HG03432 (cell line): ENCODE results near the gene TMEM244.
"Not testable (repeated sequence)": the region's sequence is repeated elsewhere in the genome, so short reads cannot be mapped to it uniquely, and the experiment has no call there.

Experiments used
- ATAC-seq: cut with Tn5 transposase; IDR thresholded peaks from one replicate; pipeline ENCODE4 v1.9.1; 2021; ENCODE audit warnings: mild to moderate bottlenecking, moderate library complexity; ENCODE audit not compliant: unreplicated experiment

TMEM244 gene

DNA sequence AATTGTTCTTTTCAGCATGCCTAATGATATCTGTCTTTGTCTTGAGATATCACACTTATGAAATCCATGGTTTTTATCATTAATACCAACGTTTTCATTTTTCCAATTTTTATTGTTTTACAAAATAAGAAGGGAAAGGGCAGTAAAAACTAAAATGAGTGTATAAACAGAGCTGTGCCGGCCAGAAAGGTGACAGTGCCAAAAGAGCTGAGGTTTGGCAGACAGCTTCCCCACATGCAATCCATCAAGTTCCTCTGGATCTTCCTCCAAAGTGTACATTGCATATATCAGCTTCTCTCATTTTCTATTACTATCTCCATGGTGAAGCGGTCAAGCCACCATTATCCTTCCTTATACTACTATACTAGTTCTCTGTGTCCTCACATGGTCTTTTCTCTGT, 10.1 kb upstream of the TMEM244 start:
- ATAC-seq: no peak

DNA sequence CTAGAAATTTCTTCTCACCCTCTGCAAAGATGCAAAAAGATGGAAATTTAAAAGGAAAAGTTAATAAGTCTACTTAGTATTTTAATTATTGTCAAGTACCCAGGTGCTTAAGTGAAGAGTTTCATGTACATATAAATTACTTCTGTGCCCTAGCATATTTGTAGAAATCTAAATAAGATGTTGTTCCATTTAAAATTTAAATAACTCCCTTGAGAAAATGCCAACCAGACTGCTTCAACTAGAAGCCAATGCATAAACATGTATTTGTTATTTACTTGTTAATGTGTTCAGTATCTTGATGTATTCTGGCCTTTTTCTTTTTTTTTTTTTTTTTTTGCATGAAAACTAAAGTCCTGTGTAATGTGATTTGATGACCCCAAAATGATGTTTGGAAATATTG, 6.3 kb upstream of the TMEM244 start:
- no peak for ATAC-seq

DNA sequence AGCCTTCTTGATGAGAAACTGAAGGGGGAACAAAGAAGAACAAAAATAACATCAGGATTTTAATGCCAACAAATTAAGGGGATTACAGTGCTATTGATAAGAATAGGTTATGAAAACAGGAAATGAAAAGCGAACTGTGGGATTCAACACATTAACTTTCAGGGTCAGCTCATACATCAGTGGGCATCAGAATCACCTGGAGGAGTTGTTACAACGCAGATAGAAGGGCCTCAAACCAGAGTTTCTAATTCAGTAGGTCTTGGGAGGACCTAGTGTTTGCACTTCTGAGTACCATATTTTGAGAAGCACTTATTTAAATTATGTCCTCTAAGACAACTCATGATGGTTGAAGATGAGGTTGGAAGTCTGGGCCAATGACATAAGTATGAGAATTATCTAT, 5.6 kb upstream of the TMEM244 start:
- no peak for ATAC-seq

DNA sequence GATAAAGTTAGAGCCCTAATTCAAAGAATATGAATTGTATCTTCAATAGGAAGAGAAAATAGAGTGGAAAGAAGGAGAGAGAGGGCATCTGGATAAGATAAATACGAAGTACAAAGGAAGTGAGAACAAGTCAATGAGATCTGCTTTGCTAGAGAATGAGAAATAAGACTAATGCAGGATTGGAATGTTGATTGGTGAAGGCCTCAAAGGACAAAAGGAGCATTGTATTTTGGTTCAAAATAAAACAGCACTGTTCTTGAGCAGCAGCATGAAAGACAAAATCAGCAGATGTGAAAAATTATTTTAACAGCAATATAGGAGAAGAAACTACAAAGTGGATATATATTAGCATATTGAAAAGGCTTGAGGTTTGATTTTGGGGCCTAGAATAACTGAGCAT, 5.1 kb upstream of the TMEM244 start:
- ATAC-seq: no peak

GRCh38 chr6:129865013-129865412, 3.9 kb upstream of the TMEM244 start:
- no peak for ATAC-seq

DNA sequence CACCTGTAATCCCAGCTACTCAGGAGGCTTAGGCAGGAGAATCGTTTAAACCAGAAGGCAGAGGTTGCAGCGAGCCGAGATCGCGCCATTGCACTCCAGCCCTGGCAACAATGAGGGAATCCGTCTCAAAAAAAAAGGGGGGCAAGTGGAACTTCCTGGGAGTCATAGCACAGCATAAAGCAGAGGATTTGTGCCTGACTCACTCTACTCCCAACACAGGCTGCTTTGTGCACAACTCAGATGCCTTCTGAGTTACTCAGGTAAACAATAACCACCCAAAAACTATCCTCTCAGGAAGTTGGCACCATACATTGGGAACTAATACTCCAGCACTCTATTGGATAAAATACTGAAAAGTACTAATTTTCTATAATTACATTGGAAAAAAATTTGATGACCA, 2.5 kb upstream of the TMEM244 start:
- no peak for ATAC-seq

DNA sequence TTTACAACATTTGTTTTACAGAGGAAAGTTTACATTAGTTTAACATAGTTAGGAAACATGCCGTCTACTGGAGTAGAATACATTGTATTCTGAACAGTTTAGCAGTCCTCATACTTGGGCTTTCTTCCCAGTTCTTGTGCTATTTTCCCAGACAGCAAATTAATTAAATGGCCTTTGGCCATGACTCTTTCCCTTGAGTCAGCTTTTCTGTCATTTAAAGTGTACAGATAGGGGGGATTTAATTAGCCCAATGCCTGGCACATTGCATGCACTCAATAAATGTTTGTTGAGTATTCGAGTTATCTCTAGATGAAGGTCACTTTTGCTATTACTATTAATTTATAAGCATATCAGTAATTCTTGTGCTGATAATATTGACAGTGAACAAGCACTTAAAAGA, 1.6 kb downstream of the TMEM244 start:
- ATAC-seq: no peak

DNA sequence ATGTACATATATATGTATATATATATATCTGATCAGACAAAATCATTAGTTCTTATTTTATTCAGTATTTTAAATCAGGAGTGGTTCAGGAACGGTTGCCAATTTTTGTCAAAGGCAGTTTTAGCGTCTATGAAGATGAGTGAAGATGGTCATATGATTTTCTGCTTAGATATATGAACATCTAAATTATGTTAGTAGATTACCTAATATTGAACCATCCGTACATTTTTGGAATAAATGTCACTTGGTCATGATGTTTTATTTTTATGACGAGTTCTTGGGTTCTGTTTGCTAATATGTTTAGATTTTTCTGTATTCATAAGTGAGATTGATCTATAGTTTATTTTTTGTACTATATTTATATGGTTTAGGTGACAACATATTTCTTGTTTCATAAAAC, 3.3 kb downstream of the TMEM244 start:
- no peak for ATAC-seq

DNA sequence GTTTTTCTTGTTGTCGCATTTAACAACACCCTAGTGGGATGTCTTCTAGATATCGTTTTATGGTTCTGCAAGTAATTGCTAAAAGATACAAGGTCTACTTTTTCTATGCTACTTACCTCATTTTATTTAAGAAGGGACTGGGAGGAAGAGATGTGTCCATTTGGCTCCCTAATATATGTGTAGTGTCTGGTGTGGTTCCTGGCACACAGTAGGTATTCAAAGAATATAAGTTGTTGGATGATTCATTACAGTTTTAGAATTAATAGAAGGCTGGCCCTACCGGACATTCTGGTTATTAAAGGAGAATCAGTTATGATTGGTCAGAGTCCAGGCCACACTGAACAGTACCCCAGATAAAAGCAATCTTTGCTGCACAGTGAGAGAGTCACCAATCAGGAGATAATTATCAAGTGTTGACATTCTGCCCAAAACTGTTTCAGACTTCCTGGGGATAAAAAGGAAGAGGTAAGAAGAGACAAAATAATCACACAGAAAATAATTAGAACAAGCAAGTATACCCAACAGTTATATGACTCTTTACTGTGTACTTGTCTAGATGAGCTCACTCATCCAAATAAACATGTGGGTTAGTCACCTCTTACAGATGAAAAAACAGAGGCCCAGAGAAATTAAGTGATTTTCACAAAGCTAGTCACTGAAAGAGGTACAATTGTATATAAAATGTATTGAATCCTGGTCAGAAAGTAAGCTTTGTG, 7.0 kb downstream of the TMEM244 start:
- no peak for ATAC-seq

DNA sequence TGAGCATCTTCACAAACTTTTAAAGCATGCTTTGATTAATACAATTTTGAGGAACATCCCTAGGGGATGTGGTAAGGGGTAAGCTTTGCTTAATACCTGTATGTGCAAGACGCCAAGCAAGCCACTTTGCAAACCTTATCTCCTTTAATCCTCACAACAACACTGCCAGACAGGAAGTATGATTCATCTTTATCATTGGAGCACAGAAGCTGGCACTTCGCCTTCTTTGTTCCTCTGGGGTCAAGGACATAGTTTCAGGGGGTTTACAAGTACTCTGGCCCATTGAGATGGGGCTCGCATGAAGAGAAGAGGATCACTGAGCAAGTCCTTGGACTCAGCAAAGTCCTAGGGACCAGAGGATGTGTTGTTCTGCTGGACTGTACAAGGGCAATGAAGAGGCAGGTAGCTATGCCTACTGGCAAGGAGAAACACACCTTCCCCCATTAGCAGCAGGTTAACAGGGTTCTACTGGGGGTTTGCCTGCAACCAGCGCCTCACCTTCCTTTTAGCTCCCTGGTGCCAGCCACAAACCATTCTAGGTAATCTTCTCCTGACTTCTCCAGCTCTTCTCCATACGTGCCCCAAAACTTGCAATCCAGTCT, 8.8 kb downstream of the TMEM244 start:
- no peak for ATAC-seq

GRCh38 chr6:129849456-129849855, 11.7 kb downstream of the TMEM244 start:
- no peak for ATAC-seq

DNA sequence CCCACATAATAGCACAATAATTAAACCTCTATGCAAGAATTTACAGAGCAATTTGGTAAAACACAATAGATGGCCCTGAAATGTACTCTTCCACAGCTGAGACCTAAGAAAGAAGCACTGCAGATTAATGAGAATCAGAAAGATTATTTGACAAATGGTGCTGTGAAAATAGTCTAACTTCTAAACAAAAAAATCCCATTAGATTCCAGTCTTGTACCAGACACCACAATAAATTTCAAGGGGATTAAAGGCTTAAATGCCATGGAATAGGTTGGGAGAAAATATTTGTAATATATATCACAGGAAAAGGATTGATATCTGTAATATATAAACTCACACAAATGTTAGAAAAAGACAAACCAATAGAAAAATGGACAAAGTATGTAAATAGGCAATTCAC, 14.4 kb downstream of the TMEM244 start:
- no peak for ATAC-seq

GRCh38 chr6:129845696-129846095, 15.4 kb downstream of the TMEM244 start:
- no peak for ATAC-seq

GRCh38 chr6:129844118-129844891, 16.8 kb downstream of the TMEM244 start:
- ATAC-seq: no peak

- ATAC-seq: no peak
These were observed 17.5 kb downstream of the TMEM244 start for GRCh38 chr6:129843573-129843972.

DNA sequence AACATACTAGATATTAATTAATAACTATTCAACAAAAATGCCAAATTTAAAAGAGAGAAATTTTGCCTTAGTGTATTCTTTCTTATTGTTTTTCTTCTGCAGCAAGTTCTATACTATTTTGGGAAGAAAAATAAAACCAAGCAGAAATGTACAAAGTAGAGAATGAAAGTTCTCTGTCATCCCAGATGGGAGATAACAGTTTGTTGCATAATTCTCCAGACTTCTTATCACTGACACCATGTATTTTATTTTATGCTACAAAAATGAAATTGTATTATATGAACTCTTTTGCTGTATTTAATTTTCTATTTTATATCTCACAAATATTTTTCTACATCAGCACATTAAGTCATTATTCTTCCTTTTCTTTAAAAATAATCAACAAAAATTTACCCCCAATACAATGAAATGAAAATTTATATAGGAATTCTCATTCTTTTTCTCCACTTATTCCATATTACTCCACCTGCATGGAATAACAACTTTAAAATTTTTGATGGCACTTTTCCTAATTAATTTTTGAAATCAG, 18.2 kb downstream of the TMEM244 start:
- no peak for ATAC-seq

- ATAC-seq: no peak
These were observed 19.0 kb downstream of the TMEM244 start for GRCh38 chr6:129842137-129842536.

GRCh38 chr6:129839562-129839961, 21.6 kb downstream of the TMEM244 start:
- not testable (repeated sequence) for ATAC-seq

DNA sequence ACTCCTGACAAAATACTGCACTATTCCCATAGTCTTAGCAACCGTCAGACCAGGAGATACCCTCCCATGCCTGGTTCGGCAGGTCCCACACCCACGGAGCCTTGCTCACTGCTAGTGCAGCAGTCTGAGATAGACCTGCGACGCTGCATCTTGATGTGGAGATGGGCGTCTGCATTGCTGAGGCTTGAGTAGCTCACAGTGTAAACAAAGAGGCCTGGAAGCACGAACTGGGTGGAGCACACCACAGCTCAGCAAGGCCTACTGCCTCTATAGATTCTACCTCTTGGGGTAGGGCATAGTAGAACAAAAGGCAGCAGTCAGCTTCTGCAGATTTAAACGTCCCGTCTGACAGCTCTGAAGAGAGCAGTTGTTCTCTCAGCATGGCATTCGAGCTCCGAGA, 25.4 kb downstream of the TMEM244 start:
- ATAC-seq: no peak

GRCh38 chr6:129832299-129832698, 28.8 kb downstream of the TMEM244 start:
- no peak for ATAC-seq

- ATAC-seq: no peak
These were observed 32.9 kb downstream of the TMEM244 start for GRCh38 chr6:129828229-129828628.

GRCh38 chr6:129818251-129818650, 42.9 kb downstream of the TMEM244 start:
- no peak for ATAC-seq
